T-helper 2 cell treated with Interferon-gamma antibody and Interleukin-4, amounts not matched to agents 100 ng/mL and 5 ng/mL, for 36 hours (primary cell): Measurements from ENCODE around the gene PEAK1. TPM values are rescaled to one million over a fixed set of nuclear protein-coding genes. Genes with fewer than 3 reads are reported as not detected.

Source experiments
- intact Hi-C: fragments of 100-400 bp; cut with micrococcal nuclease; formaldehyde crosslinking; loops from one replicate; pipeline ENCODE4 v1.15.1; 2023
- total RNA-seq: library from RNA; stranded (reverse); gene quantifications from 2 replicates; pipeline ENCODE4 v1.2.3, GENCODE V29; 2022

The PEAK1 gene
- total RNA-seq, 1 donor from 2014 or later = 16.6 TPM

- intact Hi-C loops = no loop called here
Measured at GRCh38 chr15:77239882-77240608, 179.9 kb downstream of the PEAK1 start.

GRCh38 chr15:77235566-77235965, 184.3 kb downstream of the PEAK1 start:
- intact Hi-C loops = no loop called here

- intact Hi-C loops = no loop called here
Measured at GRCh38 chr15:77228828-77229227, 191.1 kb downstream of the PEAK1 start.

- intact Hi-C loops = no loop called here
Measured at GRCh38 chr15:77226652-77227051, 193.3 kb downstream of the PEAK1 start.

- intact Hi-C loops = no loop called here
Measured at GRCh38 chr15:77225646-77226045, 194.3 kb downstream of the PEAK1 start.

GRCh38 chr15:77225088-77225487, 194.8 kb downstream of the PEAK1 start:
- intact Hi-C loops = no loop called here

- intact Hi-C loops = no loop called here
Measured at GRCh38 chr15:77224352-77224751, 195.6 kb downstream of the PEAK1 start.

GRCh38 chr15:77221708-77222107, 198.2 kb downstream of the PEAK1 start:
- intact Hi-C loops = no loop called here

GRCh38 chr15:77221174-77221573, 198.7 kb downstream of the PEAK1 start:
- intact Hi-C loops = no loop called here

- intact Hi-C loops = no loop called here
Measured at GRCh38 chr15:77219841-77220240, 200.1 kb downstream of the PEAK1 start.

- intact Hi-C loops = no loop called here
Measured at GRCh38 chr15:77209221-77209620, 210.7 kb downstream of the PEAK1 start.

GRCh38 chr15:77208241-77208640, 211.7 kb downstream of the PEAK1 start:
- intact Hi-C loops = no loop called here

- intact Hi-C loops = no loop called here
Measured at GRCh38 chr15:77201665-77202064, 218.2 kb downstream of the PEAK1 start.

- intact Hi-C loops = no loop called here
Measured at GRCh38 chr15:77196381-77196780, 223.5 kb downstream of the PEAK1 start.

- intact Hi-C loops = no loop called here
Measured at GRCh38 chr15:77195586-77195985, 224.3 kb downstream of the PEAK1 start.

GRCh38 chr15:77192451-77192850, 227.5 kb downstream of the PEAK1 start:
- intact Hi-C loops = no loop called here

GRCh38 chr15:77191230-77191834, 228.6 kb downstream of the PEAK1 start:
- intact Hi-C loops = no loop called here

- intact Hi-C loops = loop anchor here (2.0 to 10.0 kb wide), 2 partner anchors 203 to 355 kb away; no protein-coding TSS in a partner anchor
Measured at GRCh38 chr15:77187751-77188464, 232.0 kb downstream of the PEAK1 start.

GRCh38 chr15:77186594-77187011, 233.3 kb downstream of the PEAK1 start:
- intact Hi-C loops = loop anchor here (1.0 to 10.0 kb wide), 3 partner anchors 202 to 356 kb away; no protein-coding TSS in a partner anchor

GRCh38 chr15:77185242-77185785, 234.6 kb downstream of the PEAK1 start:
- intact Hi-C loops = loop anchor here (10.0 kb wide), 1 partner anchor 201 kb away; no protein-coding TSS in a partner anchor

- intact Hi-C loops = loop anchor here (10.0 kb wide), 1 partner anchor 200 kb away; no protein-coding TSS in a partner anchor
Measured at GRCh38 chr15:77184352-77184751, 235.6 kb downstream of the PEAK1 start.

- intact Hi-C loops = loop anchor here (10.0 kb wide), 1 partner anchor 198 kb away; no protein-coding TSS in a partner anchor
Measured at GRCh38 chr15:77183066-77183465, 236.8 kb downstream of the PEAK1 start.
